ENCODE results near the gene DYSF. TPM values are rescaled to one million over a fixed set of nuclear protein-coding genes. Genes with fewer than 3 reads are reported as not detected.

Gene DYSF
- total RNA-seq, 1 experiment from 2014 or later, result 0.89 TPM

DNA sequence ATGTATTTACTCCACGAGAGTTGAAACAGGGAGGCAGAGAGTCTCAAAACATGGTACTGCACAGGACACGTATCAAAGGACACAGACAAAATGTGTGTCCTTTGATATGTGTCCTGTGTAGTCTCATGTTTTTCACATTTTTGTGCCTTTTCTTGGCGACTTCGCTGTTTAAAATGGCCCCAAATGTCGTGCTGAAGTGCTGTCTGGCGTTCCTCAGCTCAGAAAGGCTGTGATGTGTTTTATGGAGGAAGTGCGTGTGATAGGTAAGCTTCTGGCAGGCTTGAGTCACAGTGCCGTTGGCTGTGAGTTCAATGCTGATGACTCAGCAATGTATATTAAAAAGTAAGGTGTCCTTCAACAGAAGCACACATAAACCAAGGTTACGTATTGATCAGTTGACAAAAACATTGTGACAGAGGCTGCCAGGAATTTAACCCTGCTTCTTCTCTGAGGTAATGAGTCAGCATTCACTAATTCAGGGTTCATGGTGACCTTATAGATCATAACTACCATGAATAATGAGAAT lies 78.2 kb downstream of the DYSF start:
- H3K27me3 ChIP-seq (ENCODE audit: insufficient read depth, low read length), result no peaks in the 10 kb centered on the region
- H3K9ac ChIP-seq (ENCODE audit: low read length), result no peak overlapping the region
- intact Hi-C loops (cut with micrococcal nuclease), result loop anchor here (5.0 kb wide), 1 partner anchor 1216 kb away; no protein-coding TSS in a partner anchor
- no peaks in the 10 kb centered on the region for H3K36me3 ChIP-seq (ENCODE audit: control insufficient read depth in 1 of 2, insufficient read depth in 2 of 2, low read length in 2 of 2)
- POLR2A ChIA-PET, result no interaction called here
- no TSS peak for BruUV-seq (replicated peaks)
- peak overlapping the region; percentile 68 for H2AFZ ChIP-seq (ENCODE audit: low read depth, low read length, poor library complexity, severe bottlenecking)
- H3K27ac ChIP-seq (ENCODE audit: low read depth, low read length), result no peak overlapping the region
- H3K4me2 ChIP-seq (ENCODE audit: low read length), result peak overlapping the region; percentile 34
- H3K4me1 ChIP-seq (ENCODE audit: control insufficient read depth in 1 of 2, insufficient read depth in 2 of 2, low read length in 2 of 2), result peaks cover 0 to 18% of the 10 kb centered on the region in 2 experiments; a peak in 2 of 4 replicates
- no peaks in the 10 kb centered on the region for H3K9me2 ChIP-seq (ENCODE audit: insufficient read depth)
- no peaks in the 10 kb centered on the region for H3K79me2 ChIP-seq (ENCODE audit: insufficient read depth, low read length)
- no peak overlapping the region; a peak in 1 of 4 replicates for H3K4me3 ChIP-seq (replicated peaks in 1 of 2; ENCODE audit: low read depth in 1 of 2, low read length in 2 of 2)
- peak; percentile 50 for ATAC-seq
- CTCF ChIA-PET, result interaction anchor here (1.9 kb wide), 1 partner anchor 232 kb away, joined by 8 read pairs; no protein-coding TSS in a partner anchor
- TF ChIP-seq EZH2phosphoT487 (IDR thresholded peaks at IDR 0.05; ENCODE audit: borderline replicate concordance), result no peak
- peak; percentile 51 for TF ChIP-seq JUND (IDR thresholded peaks at IDR 0.05)
- TF ChIP-seq TCF7L2 (IDR thresholded peaks at IDR 0.05; ENCODE audit: borderline replicate concordance, extremely low read depth, insufficient read depth, insufficient read length), result peak; percentile 70
- TF ChIP-seq, protein P1, sequence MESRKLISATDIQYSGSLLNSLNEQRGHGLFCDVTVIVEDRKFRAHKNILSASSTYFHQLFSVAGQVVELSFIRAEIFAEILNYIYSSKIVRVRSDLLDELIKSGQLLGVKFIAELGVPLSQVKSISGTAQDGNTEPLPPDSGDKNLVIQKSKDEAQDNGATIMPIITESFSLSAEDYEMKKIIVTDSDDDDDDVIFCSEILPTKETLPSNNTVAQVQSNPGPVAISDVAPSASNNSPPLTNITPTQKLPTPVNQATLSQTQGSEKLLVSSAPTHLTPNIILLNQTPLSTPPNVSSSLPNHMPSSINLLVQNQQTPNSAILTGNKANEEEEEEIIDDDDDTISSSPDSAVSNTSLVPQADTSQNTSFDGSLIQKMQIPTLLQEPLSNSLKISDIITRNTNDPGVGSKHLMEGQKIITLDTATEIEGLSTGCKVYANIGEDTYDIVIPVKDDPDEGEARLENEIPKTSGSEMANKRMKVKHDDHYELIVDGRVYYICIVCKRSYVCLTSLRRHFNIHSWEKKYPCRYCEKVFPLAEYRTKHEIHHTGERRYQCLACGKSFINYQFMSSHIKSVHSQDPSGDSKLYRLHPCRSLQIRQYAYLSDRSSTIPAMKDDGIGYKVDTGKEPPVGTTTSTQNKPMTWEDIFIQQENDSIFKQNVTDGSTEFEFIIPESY (IDR thresholded peaks at IDR 0.05; ENCODE audit: extremely low read depth, insufficient replicate concordance, low read length), result no peak
- TF ChIP-seq FOSL1 (IDR thresholded peaks at IDR 0.05; ENCODE audit: low read depth), result peak; percentile 43; the same call in 1 of the 2 replicates
- TF ChIP-seq, protein P2, sequence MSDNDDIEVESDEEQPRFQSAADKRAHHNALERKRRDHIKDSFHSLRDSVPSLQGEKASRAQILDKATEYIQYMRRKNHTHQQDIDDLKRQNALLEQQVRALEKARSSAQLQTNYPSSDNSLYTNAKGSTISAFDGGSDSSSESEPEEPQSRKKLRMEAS (IDR thresholded peaks at IDR 0.05), result peak; percentile 84
- no peak for TF ChIP-seq EGR1 (IDR thresholded peaks at IDR 0.05; ENCODE audit: low read depth)
- TF ChIP-seq POLR2A (IDR thresholded peaks at IDR 0.05; ENCODE audit: borderline replicate concordance, extremely low read depth, insufficient read depth, insufficient read length), result no peak
- TF ChIP-seq, protein P3, sequence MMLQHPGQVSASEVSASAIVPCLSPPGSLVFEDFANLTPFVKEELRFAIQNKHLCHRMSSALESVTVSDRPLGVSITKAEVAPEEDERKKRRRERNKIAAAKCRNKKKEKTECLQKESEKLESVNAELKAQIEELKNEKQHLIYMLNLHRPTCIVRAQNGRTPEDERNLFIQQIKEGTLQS (IDR thresholded peaks at IDR 0.05), result no peak
- TF ChIP-seq, protein P4, sequence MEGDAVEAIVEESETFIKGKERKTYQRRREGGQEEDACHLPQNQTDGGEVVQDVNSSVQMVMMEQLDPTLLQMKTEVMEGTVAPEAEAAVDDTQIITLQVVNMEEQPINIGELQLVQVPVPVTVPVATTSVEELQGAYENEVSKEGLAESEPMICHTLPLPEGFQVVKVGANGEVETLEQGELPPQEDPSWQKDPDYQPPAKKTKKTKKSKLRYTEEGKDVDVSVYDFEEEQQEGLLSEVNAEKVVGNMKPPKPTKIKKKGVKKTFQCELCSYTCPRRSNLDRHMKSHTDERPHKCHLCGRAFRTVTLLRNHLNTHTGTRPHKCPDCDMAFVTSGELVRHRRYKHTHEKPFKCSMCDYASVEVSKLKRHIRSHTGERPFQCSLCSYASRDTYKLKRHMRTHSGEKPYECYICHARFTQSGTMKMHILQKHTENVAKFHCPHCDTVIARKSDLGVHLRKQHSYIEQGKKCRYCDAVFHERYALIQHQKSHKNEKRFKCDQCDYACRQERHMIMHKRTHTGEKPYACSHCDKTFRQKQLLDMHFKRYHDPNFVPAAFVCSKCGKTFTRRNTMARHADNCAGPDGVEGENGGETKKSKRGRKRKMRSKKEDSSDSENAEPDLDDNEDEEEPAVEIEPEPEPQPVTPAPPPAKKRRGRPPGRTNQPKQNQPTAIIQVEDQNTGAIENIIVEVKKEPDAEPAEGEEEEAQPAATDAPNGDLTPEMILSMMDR (IDR thresholded peaks at IDR 0.05 in 2 of 3, conservative IDR thresholded peaks at IDR 0.05 in 1 of 3; ENCODE audit: borderline replicate concordance in 1 of 3, insufficient read depth in 1 of 3, low read depth in 2 of 3, low read length in 2 of 3), result no peak
- TF ChIP-seq, protein P5, sequence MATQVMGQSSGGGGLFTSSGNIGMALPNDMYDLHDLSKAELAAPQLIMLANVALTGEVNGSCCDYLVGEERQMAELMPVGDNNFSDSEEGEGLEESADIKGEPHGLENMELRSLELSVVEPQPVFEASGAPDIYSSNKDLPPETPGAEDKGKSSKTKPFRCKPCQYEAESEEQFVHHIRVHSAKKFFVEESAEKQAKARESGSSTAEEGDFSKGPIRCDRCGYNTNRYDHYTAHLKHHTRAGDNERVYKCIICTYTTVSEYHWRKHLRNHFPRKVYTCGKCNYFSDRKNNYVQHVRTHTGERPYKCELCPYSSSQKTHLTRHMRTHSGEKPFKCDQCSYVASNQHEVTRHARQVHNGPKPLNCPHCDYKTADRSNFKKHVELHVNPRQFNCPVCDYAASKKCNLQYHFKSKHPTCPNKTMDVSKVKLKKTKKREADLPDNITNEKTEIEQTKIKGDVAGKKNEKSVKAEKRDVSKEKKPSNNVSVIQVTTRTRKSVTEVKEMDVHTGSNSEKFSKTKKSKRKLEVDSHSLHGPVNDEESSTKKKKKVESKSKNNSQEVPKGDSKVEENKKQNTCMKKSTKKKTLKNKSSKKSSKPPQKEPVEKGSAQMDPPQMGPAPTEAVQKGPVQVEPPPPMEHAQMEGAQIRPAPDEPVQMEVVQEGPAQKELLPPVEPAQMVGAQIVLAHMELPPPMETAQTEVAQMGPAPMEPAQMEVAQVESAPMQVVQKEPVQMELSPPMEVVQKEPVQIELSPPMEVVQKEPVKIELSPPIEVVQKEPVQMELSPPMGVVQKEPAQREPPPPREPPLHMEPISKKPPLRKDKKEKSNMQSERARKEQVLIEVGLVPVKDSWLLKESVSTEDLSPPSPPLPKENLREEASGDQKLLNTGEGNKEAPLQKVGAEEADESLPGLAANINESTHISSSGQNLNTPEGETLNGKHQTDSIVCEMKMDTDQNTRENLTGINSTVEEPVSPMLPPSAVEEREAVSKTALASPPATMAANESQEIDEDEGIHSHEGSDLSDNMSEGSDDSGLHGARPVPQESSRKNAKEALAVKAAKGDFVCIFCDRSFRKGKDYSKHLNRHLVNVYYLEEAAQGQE (IDR thresholded peaks at IDR 0.05; ENCODE audit: low read depth), result no peak
- peak; percentile 57; the same call in 1 of the 2 replicates for TF ChIP-seq CBX3 (IDR thresholded peaks at IDR 0.05; ENCODE audit: low read depth)
- TF ChIP-seq RAD21 (IDR thresholded peaks at IDR 0.05; ENCODE audit: low read depth), result no peak
- no peak for TF ChIP-seq POLR2AphosphoS5 (IDR thresholded peaks at IDR 0.05; ENCODE audit: low read depth, low read length)
- peak; percentile 67 for DNase-seq (ENCODE audit: low read depth, low spot score)
- H3K9me3 ChIP-seq (ENCODE audit: control insufficient read depth in 1 of 2, insufficient read depth in 1 of 2, low read depth in 1 of 2, low read length in 2 of 2), result no peaks in the 10 kb centered on the region; a peak in 1 of 4 replicates
- RAD21 ChIA-PET (ENCODE audit: low non-redundant PET in 1 of 2, low total read pairs in 2 of 2, uncharacterized antibody in 2 of 2, unreplicated experiment in 2 of 2), result no interaction called here
- no peaks in the 10 kb centered on the region for H4K20me1 ChIP-seq (ENCODE audit: insufficient read depth)
